Measurements from ENCODE around the gene FAR2. TPM values are rescaled to one million over a fixed set of nuclear protein-coding genes. Genes with fewer than 3 reads are reported as not detected.

Gene FAR2
- total and polyA plus RNA-seq, 2 of the 13 experiments (the other 11 are each of a cell fraction or from before 2014, with no cell fraction given) = not detected

DNA sequence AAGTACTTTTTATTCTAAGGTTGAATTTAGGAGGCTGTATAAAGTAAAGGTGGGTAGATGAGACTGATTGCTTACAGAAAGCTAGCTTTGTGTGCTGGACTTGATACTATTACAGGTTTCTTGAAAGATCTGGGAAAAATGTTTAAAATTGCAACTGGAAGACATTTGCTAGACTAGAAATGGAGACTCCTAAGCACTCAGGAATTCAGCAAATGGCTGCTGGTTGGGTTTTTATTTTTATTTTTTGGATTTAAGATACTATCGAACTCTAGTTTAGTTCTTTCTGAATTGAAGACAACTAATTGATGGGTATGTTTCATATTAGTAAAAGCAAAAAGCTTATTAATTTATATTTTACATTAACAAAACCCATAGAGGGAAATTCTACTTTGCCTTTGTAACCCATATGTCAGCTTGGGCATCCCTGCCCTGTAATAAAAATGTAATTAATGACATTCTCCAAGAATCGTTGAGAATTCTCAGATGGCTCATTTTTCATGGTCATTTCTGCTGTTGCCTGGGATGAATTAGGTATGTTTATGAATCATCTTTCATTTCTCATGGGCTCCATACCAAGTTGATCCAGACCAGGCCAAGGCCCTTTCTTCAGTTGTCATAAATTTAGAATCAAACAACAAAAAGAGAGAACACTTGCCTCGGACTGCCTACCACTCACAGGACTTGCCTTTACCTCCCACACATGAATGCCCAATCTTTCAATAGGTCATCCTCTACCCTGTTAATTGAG, 129.8 kb downstream of the FAR2 start (continued):
- TF ChIP-seq, protein P1, sequence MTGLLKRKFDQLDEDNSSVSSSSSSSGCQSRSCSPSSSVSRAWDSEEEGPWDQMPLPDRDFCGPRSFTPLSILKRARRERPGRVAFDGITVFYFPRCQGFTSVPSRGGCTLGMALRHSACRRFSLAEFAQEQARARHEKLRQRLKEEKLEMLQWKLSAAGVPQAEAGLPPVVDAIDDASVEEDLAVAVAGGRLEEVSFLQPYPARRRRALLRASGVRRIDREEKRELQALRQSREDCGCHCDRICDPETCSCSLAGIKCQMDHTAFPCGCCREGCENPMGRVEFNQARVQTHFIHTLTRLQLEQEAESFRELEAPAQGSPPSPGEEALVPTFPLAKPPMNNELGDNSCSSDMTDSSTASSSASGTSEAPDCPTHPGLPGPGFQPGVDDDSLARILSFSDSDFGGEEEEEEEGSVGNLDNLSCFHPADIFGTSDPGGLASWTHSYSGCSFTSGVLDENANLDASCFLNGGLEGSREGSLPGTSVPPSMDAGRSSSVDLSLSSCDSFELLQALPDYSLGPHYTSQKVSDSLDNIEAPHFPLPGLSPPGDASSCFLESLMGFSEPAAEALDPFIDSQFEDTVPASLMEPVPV (CRISPR knock-in tag; IDR thresholded peaks at IDR 0.05) = no peak
- no peak for TF ChIP-seq ZSCAN21 (CRISPR knock-in tag; IDR thresholded peaks at IDR 0.05; ENCODE audit: borderline replicate concordance)
- TF ChIP-seq NR2F1 (CRISPR knock-in tag; IDR thresholded peaks at IDR 0.05) = no peak

DNA sequence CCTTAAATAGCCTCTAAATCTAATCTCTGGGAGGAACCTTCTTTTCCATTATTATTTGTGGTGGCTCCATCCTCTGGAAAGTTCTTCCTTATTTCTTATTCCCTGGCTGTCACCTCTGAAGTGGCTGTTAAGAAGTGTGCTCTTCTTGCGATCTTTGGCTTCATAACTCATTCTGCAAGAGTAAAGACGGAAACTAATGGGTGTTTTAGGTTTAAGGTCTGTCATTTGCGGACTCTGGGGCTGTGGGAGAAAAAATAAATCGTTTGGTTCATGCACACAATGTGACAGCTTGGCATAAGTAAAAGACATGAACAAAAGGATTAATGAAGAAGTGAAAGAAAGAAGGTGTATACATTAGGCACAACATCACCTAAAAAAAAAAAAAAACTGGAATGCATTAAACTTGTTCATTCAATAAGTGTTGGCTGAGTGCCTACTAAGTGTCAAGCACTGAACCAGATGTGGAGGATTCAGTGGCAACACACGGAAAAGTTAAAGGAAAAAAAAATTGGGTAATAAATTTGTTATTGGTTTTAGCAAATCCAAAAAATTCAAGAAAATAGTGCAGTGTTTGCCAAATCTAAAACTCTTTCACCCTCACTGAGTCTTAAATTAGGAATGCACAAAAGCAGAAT, 132.4 kb downstream of the FAR2 start:
- ChIA-PET POLR2A (no interaction called here), CTCF (ENCODE audit: low intra/inter-chr PET ratio, low total read pairs) (no interaction called here)
- in situ Hi-C loops (cut with HindIII; ENCODE audit: extremely low pct_ligation_motif_present, low pct_unique_long_range_greater_than_20kb) (no loop called here), intact Hi-C loops (cut with micrococcal nuclease; ENCODE audit: unreplicated experiment) (no loop called here)
- Histone ChIP-seq H3K4me3 (replicated peaks in 1 of 3; ENCODE audit: insufficient read depth in 1 of 3, low read depth in 2 of 3, low read length in 3 of 3) (no peak overlapping the region), H3K36me3 (replicated peaks in 1 of 2; ENCODE audit: control insufficient read depth in 1 of 2, insufficient read depth in 2 of 2, low read length in 2 of 2) (no peaks in the 10 kb centered on the region), H3K4me1 (ENCODE audit: insufficient read depth, low read length) (no peaks in the 10 kb centered on the region), H3K27ac (ENCODE audit: extremely low read length, insufficient read depth, low read length) (no peak overlapping the region), H3K9ac (ENCODE audit: insufficient read depth, low read depth, low read length) (no peak overlapping the region), H3K9me3 (ENCODE audit: low read length) (no peaks in the 10 kb centered on the region), H4K20me1 (ENCODE audit: insufficient read depth, low read length) (no peaks in the 10 kb centered on the region), H3K27me3 (ENCODE audit: control insufficient read depth in 1 of 2, insufficient read depth in 2 of 2, low read length in 2 of 2) (no peaks in the 10 kb centered on the region), H3K79me2 (ENCODE audit: insufficient read depth, low read length) (no peaks in the 10 kb centered on the region), H2AFZ (ENCODE audit: low read length) (no peak overlapping the region), H3K4me2 (ENCODE audit: low read depth, low read length) (no peak overlapping the region)
- WGBS (ENCODE audit: low lambda C conversion rate) = 35% methylated on average over 5 of the region's 5 CpGs
- DNase-seq (ENCODE audit: low spot score) = no peak
- TF ChIP-seq ZNF879 (CRISPR knock-in tag; IDR thresholded peaks at IDR 0.05) (no peak), MED1 (CRISPR knock-in tag; IDR thresholded peaks at IDR 0.05) (no peak), ZNF225 (CRISPR knock-in tag; IDR thresholded peaks at IDR 0.05) (no peak), JDP2 (CRISPR knock-in tag; IDR thresholded peaks at IDR 0.05; ENCODE audit: borderline replicate concordance) (no peak), ZNF224 (CRISPR knock-in tag; IDR thresholded peaks at IDR 0.05) (no peak), CEBPG (CRISPR knock-in tag; IDR thresholded peaks at IDR 0.05) (no peak), ADNP (CRISPR knock-in tag; IDR thresholded peaks at IDR 0.05) (no peak), ZNF747 (CRISPR knock-in tag; IDR thresholded peaks at IDR 0.05; ENCODE audit: borderline replicate concordance) (no peak), KMT2B (CRISPR knock-in tag; IDR thresholded peaks at IDR 0.05) (no peak), NBN (conservative IDR thresholded peaks at IDR 0.05) (no peak), PRMT3 (CRISPR knock-in tag; IDR thresholded peaks at IDR 0.05; ENCODE audit: borderline replicate concordance, low read depth) (no peak), ARNT2 (CRISPR knock-in tag; IDR thresholded peaks at IDR 0.05; ENCODE audit: low read depth) (no peak), IKZF1 (IDR thresholded peaks at IDR 0.05) (no peak)
- TF ChIP-seq, protein P2, sequence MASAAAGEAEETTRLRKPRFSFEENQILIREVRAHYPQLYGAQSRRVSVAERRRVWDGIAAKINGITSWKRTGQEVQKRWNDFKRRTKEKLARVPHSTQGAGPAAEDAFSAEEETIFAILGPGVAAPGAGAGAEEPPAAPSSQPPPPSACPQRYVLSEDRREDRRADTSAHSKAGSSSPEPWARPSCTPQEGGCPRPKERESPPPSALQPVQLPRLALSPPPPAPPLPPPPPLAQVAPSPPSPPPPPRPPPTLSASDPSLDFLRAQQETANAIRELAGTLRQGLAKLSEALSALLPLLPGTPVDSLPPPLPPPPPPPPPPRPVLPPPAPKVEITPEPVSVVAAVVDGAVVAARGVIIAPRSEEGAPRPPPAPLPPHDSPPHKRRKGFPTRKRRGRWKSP (CRISPR knock-in tag; IDR thresholded peaks at IDR 0.05) = no peak
- TF ChIP-seq, protein P3, sequence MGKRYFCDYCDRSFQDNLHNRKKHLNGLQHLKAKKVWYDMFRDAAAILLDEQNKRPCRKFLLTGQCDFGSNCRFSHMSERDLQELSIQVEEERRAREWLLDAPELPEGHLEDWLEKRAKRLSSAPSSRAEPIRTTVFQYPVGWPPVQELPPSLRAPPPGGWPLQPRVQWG (CRISPR knock-in tag; IDR thresholded peaks at IDR 0.05; ENCODE audit: borderline replicate concordance, low read depth) = no peak
- no peak for FAIRE-seq
- no peak for ATAC-seq
- BruUV-seq (replicated peaks) = no TSS peak
